Heart left ventricle (tissue), 16 donors: ENCODE data around the gene DSCAML1. TPM values are rescaled to one million over a fixed set of nuclear protein-coding genes. Genes with fewer than 3 reads are reported as not detected.
"Not testable (repeated sequence)": the region's sequence is repeated elsewhere in the genome, so short reads cannot be mapped to it uniquely, and the experiment has no call there.

Experiments
- ATAC-seq, 4 donors: fragments of 200-7000 bp; cut with Tn5 transposase; one replicate each; pipeline ENCODE4 v1.9.1; 2020 to 2022; ENCODE audit warnings: moderate library complexity in 4 of 4, mild to moderate bottlenecking in 3 of 4, moderate number of reproducible peaks in 1 of 4
- DNase-seq, 5 donors: peaks; one replicate each; pipeline ENCODE4 v3.0.0-alpha.2; 2020
- H3K27ac ChIP-seq, 12 donors: fragments of 200-600 bp; sonication (generic) in 4 of 12; one replicate each; pipeline versions ENCODE4 v1.5.0 to v1.8.0; 2016 to 2022; ENCODE audit warnings: mild to moderate bottlenecking in 2 of 12
- H3K27me3 ChIP-seq, 9 donors: fragments of 200-600 bp; sonication (generic) in 2 of 9; one replicate each; pipeline versions ENCODE4 v1.5.1 to v1.8.0; 2016 to 2022; ENCODE audit warnings: mild to moderate bottlenecking in 3 of 9
- H3K36me3 ChIP-seq, 9 donors: fragments of 200-600 bp; sonication (generic) in 2 of 9; one replicate each; pipeline versions ENCODE4 v1.5.0 to v1.8.0; 2018 to 2022; ENCODE audit warnings: mild to moderate bottlenecking in 2 of 9
- H3K4me1 ChIP-seq, 12 donors: fragments of 200-600 bp; sonication (generic) in 4 of 12; one replicate each; pipeline versions ENCODE4 v1.5.0 to v1.8.0; 2016 to 2022; ENCODE audit warnings: mild to moderate bottlenecking in 3 of 12
- H3K4me3 ChIP-seq, 12 donors: fragments of 200-600 bp; sonication (generic) in 4 of 12; one replicate each; pipeline versions ENCODE4 v1.5.0 to v1.8.0; 2017 to 2022; ENCODE audit warnings: mild to moderate bottlenecking in 9 of 12, moderate library complexity in 4 of 12
- H3K9me3 ChIP-seq, 12 donors: fragments of 200-600 bp; sonication (generic) in 4 of 12; one replicate each; pipeline versions ENCODE4 v1.5.0 to v1.8.0; 2016 to 2022; ENCODE audit warnings: mild to moderate bottlenecking in 1 of 12
- CTCF ChIP-seq, 12 donors: fragments of 200-600 bp; sonication (generic) in 4 of 12; IDR thresholded peaks; one replicate each; pipeline versions ENCODE4 v1.5.0 to v1.8.0; 2018 to 2022; ENCODE audit warnings: antibody characterized with exemption in 12 of 12, mild to moderate bottlenecking in 5 of 12
- POLR2A ChIP-seq, 2 donors: fragments of 450-650 bp; IDR thresholded peaks; one replicate each; pipeline ENCODE4 v1.6.1; 2017; ENCODE audit warnings: antibody characterized with exemption in 2 of 2, mild to moderate bottlenecking in 2 of 2, moderate library complexity in 2 of 2
- WGBS, 4 donors: extraction: QIAGEN DNeasy Blood & Tissue Kit in 2 of 4; methylation state at CpG; one replicate each; pipeline versions ENCODE4 v1.1.5 to v1.1.7; 2013 to 2018; 5-methylcytosine and 5-hydroxymethylcytosine counted together
- intact Hi-C, 10 donors: fragments of 100-400 bp; cut with DNase I; formaldehyde crosslinking; loops; one replicate each; pipeline versions ENCODE4 v1.11.1 to v1.14.2; 2022
- polyA plus RNA-seq, 2 donors: library from polyadenylated mRNA; stranded (reverse); fragments of 200-250 nt; gene quantifications; one replicate each; pipeline ENCODE4 v1.2.3, GENCODE V29; 2013
- total RNA-seq, 9 donors: library from RNA; depleted of rRNA in 2 of 9; stranded (reverse); fragments of >200 nt in 2 of 9; fragmentation: NEBNext Ultra II Directional in 3 of 9; extraction: Animal tissue kit (Norgen Biotek cat#: 25700) in 3 of 9; gene quantifications; one replicate each; pipeline versions ENCODE4 v1.1.0 to v1.2.4, GENCODE V29; 2016 to 2023
- donor health status: ischemic (EF 13 %, LVEDD 7.1; RV severe dilation, severe dysfunction).
- donor health status: healthy with polysubstance abuse.
- donor health status: DM: no; HTN: yes; CAD: no.
- donor health status: DM: no; HTN: no; CAD: no.
- donor health status: ischemic (EF 25% LVEDD 6.9; RV normal size, moderate dysfunction).
- donor health status: ischemic (EF 25% LVEDD 5.7; RV mildly dilated, moderate dysfunction).
- donor health status: healthy.
- donor health status: DM: yes; HTN: yes; CAD: no.
- donor health status: ischemic (EF 35%, LVEDD 5.7; RV mildly dilated, moderate dysfunction).
- donor health status: nonischemic (EF 11% LVEDD 7.7; RV severe dilation, severe dysfunction).
- donor health status: DM: yes; HTN: yes; CAD: no.
- donor health status: PGD.
- donor health status: ischemic (EF 29% LVEDD 5.4; RV normal size, mild dysfunction).
- donor health status: nonischemic (EF 23%, LVEDD 6.1; RV moderate dilation, normal function).

DSCAML1 gene
- total and polyA plus RNA-seq, 11 donors: 0.05 to 1.7 (median 0.76) TPM

GRCh38 chr11:117816151-117816741 is 19.2 kb upstream of the DSCAML1 start:
- no peaks in the 10 kb centered on the region for H3K27me3 ChIP-seq
- WGBS, 4 donors: 75 to 91% (median 84%) methylated on average over 17 to 20 of the region's 20 CpGs
- intact Hi-C loops: loop anchor here in 7 of 10 donors (2.0 to 5.0 kb wide), 6 partner anchors 131 to 389 kb away; no protein-coding TSS in a partner anchor
- peaks cover 0 to 55% (median 26%) of the 10 kb centered on the region in 12 donors for H3K4me1 ChIP-seq
- peak overlapping the region in 3 of 12 donors; percentile 17 to 47 (median 31) for H3K4me3 ChIP-seq
- H3K9me3 ChIP-seq: no peaks in the 10 kb centered on the region
- TF ChIP-seq POLR2A (IDR thresholded peaks at IDR 0.05) (no peak), CTCF (IDR thresholded peaks at IDR 0.05) (no peak)
- ATAC-seq (peak in 2 of 4 donors; percentile 5 to 11), DNase-seq (peak in 3 of 5 donors; percentile 36 to 58 (median 39))
- peak overlapping the region in 7 of 12 donors; percentile 13 to 87 (median 41) for H3K27ac ChIP-seq
- no peaks in the 10 kb centered on the region for H3K36me3 ChIP-seq

GRCh38 chr11:117815262-117815803 is 18.3 kb upstream of the DSCAML1 start:
- WGBS, 4 donors: 40 to 65% (median 54%) methylated on average over 5 to 7 of the region's 7 CpGs
- intact Hi-C loops: loop anchor here in 7 of 10 donors (5.0 kb wide), 5 partner anchors 132 to 388 kb away; no protein-coding TSS in a partner anchor
- peak overlapping the region in 6 of 12 donors; percentile 24 to 87 (median 36) for H3K27ac ChIP-seq
- peak overlapping the region in 1 of 12 donors; percentile 31 for H3K4me3 ChIP-seq
- DNase-seq (peak in 3 of 5 donors; percentile 52 to 77 (median 55)), ATAC-seq (peak in 3 of 4 donors; percentile 16 to 44 (median 23))
- H3K27me3 ChIP-seq: no peaks in the 10 kb centered on the region
- H3K9me3 ChIP-seq: no peaks in the 10 kb centered on the region
- TF ChIP-seq POLR2A (IDR thresholded peaks at IDR 0.05) (no peak), CTCF (IDR thresholded peaks at IDR 0.05) (no peak)
- H3K36me3 ChIP-seq: no peaks in the 10 kb centered on the region
- H3K4me1 ChIP-seq: peaks cover 0 to 55% (median 26%) of the 10 kb centered on the region in 12 donors

- TF ChIP-seq POLR2A (IDR thresholded peaks at IDR 0.05): no peak
- TF ChIP-seq CTCF (IDR thresholded peaks at IDR 0.05): no peak
- 36 to 49% (median 41%) methylated on average over 11 to 14 of the region's 14 CpGs for WGBS, 4 donors
- no peak overlapping the region for H3K4me3 ChIP-seq
- H3K27me3 ChIP-seq: no peaks in the 10 kb centered on the region
- intact Hi-C loops: loop anchor here in 7 of 10 donors (5.0 kb wide), 5 partner anchors 132 to 388 kb away; no protein-coding TSS in a partner anchor
- H3K4me1 ChIP-seq: peaks cover 0 to 56% (median 26%) of the 10 kb centered on the region in 12 donors
- ATAC-seq (no peak), DNase-seq (peak in 3 of 5 donors; percentile 50 to 86 (median 72))
- H3K36me3 ChIP-seq: no peaks in the 10 kb centered on the region
- H3K9me3 ChIP-seq: no peaks in the 10 kb centered on the region
- peak overlapping the region in 3 of 12 donors; percentile 23 to 87 (median 75) for H3K27ac ChIP-seq
These were observed 17.8 kb upstream of the DSCAML1 start for GRCh38 chr11:117814766-117815261.

GRCh38 chr11:117814204-117814765 is 17.3 kb upstream of the DSCAML1 start:
- Histone ChIP-seq H3K36me3 (no peaks in the 10 kb centered on the region), H3K27me3 (no peaks in the 10 kb centered on the region), H3K4me1 (peaks cover 0 to 58% (median 26%) of the 10 kb centered on the region in 12 donors), H3K4me3 (no peak overlapping the region), H3K27ac (peak overlapping the region in 1 of 12 donors; percentile 87), H3K9me3 (no peaks in the 10 kb centered on the region)
- intact Hi-C loops: no loop called here
- ATAC-seq (no peak), DNase-seq (no peak)
- TF ChIP-seq CTCF (IDR thresholded peaks at IDR 0.05) (no peak), POLR2A (IDR thresholded peaks at IDR 0.05) (no peak)
- 87 to 95% (median 88%) methylated on average over 7 of the region's 7 CpGs for WGBS, 4 donors

- WGBS, 4 donors: 87 to 91% (median 89%) methylated on average over 12 of the region's 12 CpGs
- peak overlapping the region in 2 of 12 donors; percentile 57 to 70 for H3K27ac ChIP-seq
These were observed 13.0 kb upstream of the DSCAML1 start for GRCh38 chr11:117810056-117810451.

More at GRCh38 chr11:117810056-117810451, 13.0 kb upstream of the DSCAML1 start:
- H3K4me3 ChIP-seq, H3K9me3 ChIP-seq, H3K36me3 ChIP-seq, ATAC-seq, intact Hi-C loops: not testable (repeated sequence)
- H3K4me1 ChIP-seq: peaks cover 0 to 32% (median 7%) of the 10 kb centered on the region in 12 donors
- peak in 1 of 5 donors; percentile 28 for DNase-seq
- H3K27me3 ChIP-seq: peaks cover 0 to 12% (median 0%) of the 10 kb centered on the region in 9 donors
